GM21619 (cell line): Measurements from ENCODE around the gene TMEM170A.

Experiments
- ATAC-seq: cut with Tn5 transposase; IDR thresholded peaks from one replicate; pipeline ENCODE4 v1.9.1; 2021; ENCODE audit not compliant: unreplicated experiment

Gene TMEM170A

GRCh38 chr16:75406943-75407342 is 57.5 kb downstream of the TMEM170A start:
- ATAC-seq = no peak

DNA sequence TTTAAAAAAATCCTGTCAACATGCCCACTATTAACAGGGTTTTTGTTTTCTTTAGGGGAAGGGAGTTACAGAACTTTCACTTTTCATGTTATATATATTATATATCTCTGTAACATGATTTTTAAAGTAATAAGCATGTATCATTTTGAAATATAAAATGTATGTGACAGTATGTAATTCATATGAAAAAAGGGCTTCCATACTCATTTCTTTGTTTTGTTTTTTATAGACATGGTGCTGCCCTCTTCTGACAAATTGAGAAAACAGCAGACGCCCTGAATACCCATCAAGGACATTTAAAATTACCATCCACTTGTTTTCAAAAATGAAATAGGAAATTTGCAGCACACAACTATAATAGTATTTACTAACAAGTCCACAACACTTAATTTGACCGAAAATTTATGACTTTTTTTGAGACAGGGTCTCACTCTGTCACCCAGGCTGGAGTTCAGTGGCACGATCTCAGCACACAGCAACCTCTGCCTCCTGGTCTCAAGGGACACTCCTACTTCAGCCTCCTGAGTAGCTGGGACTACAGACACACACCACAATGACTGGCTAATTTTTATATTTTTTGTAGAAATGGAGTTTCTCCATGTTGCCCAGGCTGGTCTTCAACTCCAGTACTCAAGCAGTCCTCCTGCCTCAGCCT is 61.5 kb downstream of the TMEM170A start:
- ATAC-seq = no peak

DNA sequence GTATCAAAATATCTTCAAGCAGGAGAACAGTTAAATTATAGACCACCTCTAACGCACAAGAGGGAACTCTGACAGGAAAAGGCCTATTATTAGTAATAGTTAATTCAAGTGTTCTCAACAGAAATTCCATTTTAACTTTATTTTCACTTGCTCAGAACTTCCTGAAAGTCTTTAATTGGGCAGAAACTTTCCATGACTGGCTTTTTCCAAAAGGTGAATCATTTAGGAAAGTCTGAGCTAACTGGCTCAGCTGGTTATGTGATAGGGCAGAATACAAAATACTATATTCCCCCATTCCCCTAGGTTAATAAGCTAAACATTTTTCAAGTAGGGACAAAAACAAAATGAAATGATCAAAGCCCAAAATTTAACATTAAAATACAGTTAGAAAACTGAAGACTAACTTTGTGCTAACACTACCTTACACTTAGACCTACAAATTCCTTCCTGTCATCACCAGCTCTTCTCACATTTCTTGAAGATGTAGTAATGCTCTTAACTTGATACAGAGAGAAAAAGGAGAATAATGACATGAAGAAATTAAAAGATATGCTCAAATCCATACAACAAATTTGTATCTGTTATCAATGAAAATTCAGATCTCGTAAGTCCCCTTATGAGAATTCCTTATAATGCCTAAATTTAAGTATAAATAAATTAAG is 62.2 kb downstream of the TMEM170A start:
- no peak for ATAC-seq

- ATAC-seq = no peak
Measured at GRCh38 chr16:75401691-75402090, 62.8 kb downstream of the TMEM170A start.

DNA sequence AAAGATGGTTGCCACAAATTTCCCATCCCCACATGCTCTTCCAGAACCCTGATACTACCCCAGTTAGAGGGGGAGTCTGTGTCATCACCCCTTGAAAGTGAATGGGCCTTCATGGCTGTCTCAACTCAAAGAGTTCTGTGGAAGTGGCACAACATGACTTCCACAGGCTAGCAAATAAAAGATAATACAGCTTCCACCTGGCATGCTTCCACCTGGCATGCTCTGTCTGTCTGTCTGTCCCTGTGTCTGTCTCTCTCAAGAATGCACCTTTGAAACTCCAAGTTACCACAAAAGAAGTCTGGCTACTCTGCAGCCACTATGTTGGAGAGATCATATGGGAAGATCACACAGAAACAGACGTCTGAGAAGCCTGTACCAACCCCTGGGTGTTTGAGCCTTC is 66.2 kb downstream of the TMEM170A start:
- no peak for ATAC-seq

- no peak for ATAC-seq
Measured at GRCh38 chr16:75394941-75395340, 69.5 kb downstream of the TMEM170A start.
